Left renal cortex interstitium (tissue), 4 donors: Measurements from ENCODE around the gene FKBP2. TPM values are rescaled to one million over a fixed set of nuclear protein-coding genes. Genes with fewer than 3 reads are reported as not detected.

Source experiments
- polyA plus RNA-seq, 4 donors: library from polyadenylated mRNA; unstranded; fragments of 120-200 nt; gene quantifications; one replicate each; pipeline ENCODE4 v1.2.1, GENCODE V29; 2013; ENCODE audit not compliant: insufficient read length in 4 of 4

The FKBP2 gene
- polyA plus RNA-seq, 4 donors, result 94.5 to 110 (median 102) TPM

Other genes with a start within 250 kb of the FKBP2 start
- 1 to 10 TPM; 2.5 to 4.6 (median 3.2) TPM for gene FLRT1, start 205.2 kb upstream of the FKBP2 start, polyA plus RNA-seq
- 10 to 100 TPM; 15.1 to 23.2 (median 19.5) TPM for gene MACROD1, start 75.0 kb upstream of the FKBP2 start, polyA plus RNA-seq
- gene STIP1, start 54.9 kb upstream of the FKBP2 start, polyA plus RNA-seq, result 100 to 1,000 TPM; 156 to 207 (median 187) TPM
- gene FERMT3, start 34.4 kb upstream of the FKBP2 start, polyA plus RNA-seq, result 1 to 10 TPM; 4.4 to 8.1 (median 4.9) TPM
- gene TRPT1, start 14.9 kb upstream of the FKBP2 start, polyA plus RNA-seq, result 10 to 100 TPM; 32.9 to 58.5 (median 48.2) TPM
- gene NUDT22, start 14.8 kb upstream of the FKBP2 start, polyA plus RNA-seq, result 10 to 100 TPM; 21.4 to 41.4 (median 32.5) TPM
- gene DNAJC4, start 10.5 kb upstream of the FKBP2 start, polyA plus RNA-seq, result 10 to 100 TPM; 54.6 to 78.9 (median 72.2) TPM
- gene VEGFB, start 6.5 kb upstream of the FKBP2 start, polyA plus RNA-seq, result 100 to 1,000 TPM in 2 of 4 donors, 10 to 100 TPM in 2; 76.6 to 116 (median 99.7) TPM
- 100 to 1,000 TPM in 1 of 4 donors, 10 to 100 TPM in 3; 53.8 to 117 (median 76.0) TPM for gene PPP1R14B, start 5.8 kb downstream of the FKBP2 start, polyA plus RNA-seq
- 10 to 100 TPM; 11.8 to 17.5 (median 14.8) TPM for gene PLCB3, start 10.4 kb downstream of the FKBP2 start, polyA plus RNA-seq
- gene BAD, start 43.6 kb downstream of the FKBP2 start, polyA plus RNA-seq, result 10 to 100 TPM; 44.2 to 72.0 (median 57.1) TPM
- gene GPR137, start 44.8 kb downstream of the FKBP2 start, polyA plus RNA-seq, result 10 to 100 TPM; 25.6 to 52.9 (median 40.4) TPM
- gene KCNK4, start 50.2 kb downstream of the FKBP2 start, polyA plus RNA-seq, result under 1 TPM in 1 of 4 donors, not detected in 3; 0.09 TPM
- under 1 TPM in 1 of 4 donors, not detected in 3; 0.19 TPM for gene CATSPERZ, start 59.3 kb downstream of the FKBP2 start, polyA plus RNA-seq
- gene ESRRA, start 64.4 kb downstream of the FKBP2 start, polyA plus RNA-seq, result 10 to 100 TPM; 17.9 to 31.1 (median 26.0) TPM
- gene TRMT112, start 76.5 kb downstream of the FKBP2 start, polyA plus RNA-seq, result 100 to 1,000 TPM; 209 to 285 (median 235) TPM
- 100 to 1,000 TPM; 187 to 282 (median 212) TPM for gene PRDX5, start 77.0 kb downstream of the FKBP2 start, polyA plus RNA-seq
- gene CCDC88B, start 99.1 kb downstream of the FKBP2 start, polyA plus RNA-seq, result 1 to 10 TPM; 2.7 to 4.6 (median 3.7) TPM
- gene RPS6KA4, start 118.1 kb downstream of the FKBP2 start, polyA plus RNA-seq, result 10 to 100 TPM; 11.0 to 17.4 (median 15.0) TPM